ENCODE data around the gene NANOS1.

Gene NANOS1

GRCh38 chr10:118993214-118993613 lies 36.3 kb upstream of the NANOS1 start:
- Histone ChIP-seq H3K36me3 (ENCODE audit: insufficient read depth, low read length) (no peaks in the 10 kb centered on the region), H3K4me3 (ENCODE audit: low read length) (no peak overlapping the region), H3K9me3 (ENCODE audit: insufficient read depth, low read depth, low read length) (no peaks in the 10 kb centered on the region), H3K9ac (ENCODE audit: low read depth, low read length) (no peak overlapping the region), H3K27ac (ENCODE audit: low read depth, low read length) (no peak overlapping the region), H3K27me3 (ENCODE audit: insufficient read depth, low read length) (no peaks in the 10 kb centered on the region), H3K4me1 (ENCODE audit: insufficient read depth, low read length) (no peaks in the 10 kb centered on the region)
- WGBS: 94% methylated on average over 3 of the region's 3 CpGs

- no peak overlapping the region for H3K27ac ChIP-seq (ENCODE audit: low read depth, low read length)
- no peak overlapping the region for H3K9ac ChIP-seq (ENCODE audit: low read depth, low read length)
- H3K36me3 ChIP-seq (ENCODE audit: insufficient read depth, low read length): no peaks in the 10 kb centered on the region
- WGBS: 79% methylated on average over 2 of the region's 2 CpGs
- no peak overlapping the region for H3K4me3 ChIP-seq (ENCODE audit: low read length)
- H3K9me3 ChIP-seq (ENCODE audit: insufficient read depth, low read depth, low read length): no peaks in the 10 kb centered on the region
- H3K4me1 ChIP-seq (ENCODE audit: insufficient read depth, low read length): no peaks in the 10 kb centered on the region
- H3K27me3 ChIP-seq (ENCODE audit: insufficient read depth, low read length): no peaks in the 10 kb centered on the region
Observed at GRCh38 chr10:118994321-118994720, 35.2 kb upstream of the NANOS1 start.

- no peaks in the 10 kb centered on the region for H3K36me3 ChIP-seq (ENCODE audit: insufficient read depth, low read length)
- H3K4me1 ChIP-seq (ENCODE audit: insufficient read depth, low read length): no peaks in the 10 kb centered on the region
- no peak overlapping the region for H3K27ac ChIP-seq (ENCODE audit: low read depth, low read length)
- H3K9ac ChIP-seq (ENCODE audit: low read depth, low read length): no peak overlapping the region
- 95% methylated on average over 10 of the region's 10 CpGs for WGBS
- no peaks in the 10 kb centered on the region for H3K9me3 ChIP-seq (ENCODE audit: insufficient read depth, low read depth, low read length)
- no peak overlapping the region for H3K4me3 ChIP-seq (ENCODE audit: low read length)
- H3K27me3 ChIP-seq (ENCODE audit: insufficient read depth, low read length): no peaks in the 10 kb centered on the region
Observed at GRCh38 chr10:118995739-118996138, 33.8 kb upstream of the NANOS1 start.

GRCh38 chr10:118997379-118997778 lies 32.1 kb upstream of the NANOS1 start:
- Histone ChIP-seq H3K27ac (ENCODE audit: low read depth, low read length) (no peak overlapping the region), H3K36me3 (ENCODE audit: insufficient read depth, low read length) (no peaks in the 10 kb centered on the region), H3K4me1 (ENCODE audit: insufficient read depth, low read length) (no peaks in the 10 kb centered on the region), H3K9me3 (ENCODE audit: insufficient read depth, low read depth, low read length) (no peaks in the 10 kb centered on the region), H3K9ac (ENCODE audit: low read depth, low read length) (no peak overlapping the region), H3K4me3 (ENCODE audit: low read length) (no peak overlapping the region), H3K27me3 (ENCODE audit: insufficient read depth, low read length) (no peaks in the 10 kb centered on the region)
- 95% methylated on average over 2 of the region's 2 CpGs for WGBS

- no peaks in the 10 kb centered on the region for H3K4me1 ChIP-seq (ENCODE audit: insufficient read depth, low read length)
- H3K36me3 ChIP-seq (ENCODE audit: insufficient read depth, low read length): no peaks in the 10 kb centered on the region
- H3K27me3 ChIP-seq (ENCODE audit: insufficient read depth, low read length): no peaks in the 10 kb centered on the region
- no peak overlapping the region for H3K4me3 ChIP-seq (ENCODE audit: low read length)
- H3K27ac ChIP-seq (ENCODE audit: low read depth, low read length): no peak overlapping the region
- 89% methylated on average over 5 of the region's 5 CpGs for WGBS
- no peak overlapping the region for H3K9ac ChIP-seq (ENCODE audit: low read depth, low read length)
- H3K9me3 ChIP-seq (ENCODE audit: insufficient read depth, low read depth, low read length): no peaks in the 10 kb centered on the region
Observed at GRCh38 chr10:118998183-118998582, 31.3 kb upstream of the NANOS1 start.

GRCh38 chr10:119001717-119002500 lies 27.6 kb upstream of the NANOS1 start:
- Histone ChIP-seq H3K9me3 (ENCODE audit: insufficient read depth, low read depth, low read length) (no peaks in the 10 kb centered on the region), H3K36me3 (ENCODE audit: insufficient read depth, low read length) (no peaks in the 10 kb centered on the region), H3K27ac (ENCODE audit: low read depth, low read length) (no peak overlapping the region), H3K9ac (ENCODE audit: low read depth, low read length) (no peak overlapping the region), H3K27me3 (ENCODE audit: insufficient read depth, low read length) (no peaks in the 10 kb centered on the region), H3K4me1 (ENCODE audit: insufficient read depth, low read length) (no peaks in the 10 kb centered on the region), H3K4me3 (ENCODE audit: low read length) (no peak overlapping the region)
- WGBS: 91% methylated on average over 10 of the region's 10 CpGs

- Histone ChIP-seq H3K4me3 (ENCODE audit: low read length) (no peak overlapping the region), H3K4me1 (ENCODE audit: insufficient read depth, low read length) (no peaks in the 10 kb centered on the region), H3K9ac (ENCODE audit: low read depth, low read length) (no peak overlapping the region), H3K36me3 (ENCODE audit: insufficient read depth, low read length) (no peaks in the 10 kb centered on the region), H3K27ac (ENCODE audit: low read depth, low read length) (no peak overlapping the region), H3K9me3 (ENCODE audit: insufficient read depth, low read depth, low read length) (no peaks in the 10 kb centered on the region), H3K27me3 (ENCODE audit: insufficient read depth, low read length) (no peaks in the 10 kb centered on the region)
- 83% methylated on average over 7 of the region's 7 CpGs for WGBS
Observed at GRCh38 chr10:119003572-119004289, 25.8 kb upstream of the NANOS1 start.

GRCh38 chr10:119005362-119006043 lies 24.0 kb upstream of the NANOS1 start:
- Histone ChIP-seq H3K4me3 (ENCODE audit: low read length) (no peak overlapping the region), H3K36me3 (ENCODE audit: insufficient read depth, low read length) (no peaks in the 10 kb centered on the region), H3K4me1 (ENCODE audit: insufficient read depth, low read length) (no peaks in the 10 kb centered on the region), H3K9ac (ENCODE audit: low read depth, low read length) (no peak overlapping the region), H3K9me3 (ENCODE audit: insufficient read depth, low read depth, low read length) (no peaks in the 10 kb centered on the region), H3K27me3 (ENCODE audit: insufficient read depth, low read length) (no peaks in the 10 kb centered on the region), H3K27ac (ENCODE audit: low read depth, low read length) (no peak overlapping the region)
- 89% methylated on average over 9 of the region's 9 CpGs for WGBS

- no peaks in the 10 kb centered on the region for H3K9me3 ChIP-seq (ENCODE audit: insufficient read depth, low read depth, low read length)
- WGBS: 79% methylated on average over 8 of the region's 9 CpGs
- no peak overlapping the region for H3K27ac ChIP-seq (ENCODE audit: low read depth, low read length)
- no peaks in the 10 kb centered on the region for H3K4me1 ChIP-seq (ENCODE audit: insufficient read depth, low read length)
- H3K4me3 ChIP-seq (ENCODE audit: low read length): no peak overlapping the region
- no peak overlapping the region for H3K9ac ChIP-seq (ENCODE audit: low read depth, low read length)
- H3K27me3 ChIP-seq (ENCODE audit: insufficient read depth, low read length): no peaks in the 10 kb centered on the region
- H3K36me3 ChIP-seq (ENCODE audit: insufficient read depth, low read length): no peaks in the 10 kb centered on the region
Observed at GRCh38 chr10:119006451-119007210, 22.9 kb upstream of the NANOS1 start.

GRCh38 chr10:119007211-119007574 lies 22.3 kb upstream of the NANOS1 start:
- no peaks in the 10 kb centered on the region for H3K27me3 ChIP-seq (ENCODE audit: insufficient read depth, low read length)
- H3K27ac ChIP-seq (ENCODE audit: low read depth, low read length): no peak overlapping the region
- no peaks in the 10 kb centered on the region for H3K9me3 ChIP-seq (ENCODE audit: insufficient read depth, low read depth, low read length)
- H3K4me1 ChIP-seq (ENCODE audit: insufficient read depth, low read length): no peaks in the 10 kb centered on the region
- no peak overlapping the region for H3K4me3 ChIP-seq (ENCODE audit: low read length)
- H3K9ac ChIP-seq (ENCODE audit: low read depth, low read length): no peak overlapping the region
- WGBS: 85% methylated on average over 3 of the region's 4 CpGs
- H3K36me3 ChIP-seq (ENCODE audit: insufficient read depth, low read length): no peaks in the 10 kb centered on the region

- no peak overlapping the region for H3K27ac ChIP-seq (ENCODE audit: low read depth, low read length)
- H3K4me1 ChIP-seq (ENCODE audit: insufficient read depth, low read length): peaks cover 12% of the 10 kb centered on the region; the same call in 1 of the 2 replicates
- no peaks in the 10 kb centered on the region for H3K36me3 ChIP-seq (ENCODE audit: insufficient read depth, low read length)
- WGBS: 83% methylated on average over 2 of the region's 2 CpGs
- H3K27me3 ChIP-seq (ENCODE audit: insufficient read depth, low read length): no peaks in the 10 kb centered on the region
- no peak overlapping the region for H3K4me3 ChIP-seq (ENCODE audit: low read length)
- no peaks in the 10 kb centered on the region for H3K9me3 ChIP-seq (ENCODE audit: insufficient read depth, low read depth, low read length)
- no peak overlapping the region for H3K9ac ChIP-seq (ENCODE audit: low read depth, low read length)
Observed at GRCh38 chr10:119020627-119020946, 8.9 kb upstream of the NANOS1 start.
